ENCODE results near the gene PCK2.

DNA sequence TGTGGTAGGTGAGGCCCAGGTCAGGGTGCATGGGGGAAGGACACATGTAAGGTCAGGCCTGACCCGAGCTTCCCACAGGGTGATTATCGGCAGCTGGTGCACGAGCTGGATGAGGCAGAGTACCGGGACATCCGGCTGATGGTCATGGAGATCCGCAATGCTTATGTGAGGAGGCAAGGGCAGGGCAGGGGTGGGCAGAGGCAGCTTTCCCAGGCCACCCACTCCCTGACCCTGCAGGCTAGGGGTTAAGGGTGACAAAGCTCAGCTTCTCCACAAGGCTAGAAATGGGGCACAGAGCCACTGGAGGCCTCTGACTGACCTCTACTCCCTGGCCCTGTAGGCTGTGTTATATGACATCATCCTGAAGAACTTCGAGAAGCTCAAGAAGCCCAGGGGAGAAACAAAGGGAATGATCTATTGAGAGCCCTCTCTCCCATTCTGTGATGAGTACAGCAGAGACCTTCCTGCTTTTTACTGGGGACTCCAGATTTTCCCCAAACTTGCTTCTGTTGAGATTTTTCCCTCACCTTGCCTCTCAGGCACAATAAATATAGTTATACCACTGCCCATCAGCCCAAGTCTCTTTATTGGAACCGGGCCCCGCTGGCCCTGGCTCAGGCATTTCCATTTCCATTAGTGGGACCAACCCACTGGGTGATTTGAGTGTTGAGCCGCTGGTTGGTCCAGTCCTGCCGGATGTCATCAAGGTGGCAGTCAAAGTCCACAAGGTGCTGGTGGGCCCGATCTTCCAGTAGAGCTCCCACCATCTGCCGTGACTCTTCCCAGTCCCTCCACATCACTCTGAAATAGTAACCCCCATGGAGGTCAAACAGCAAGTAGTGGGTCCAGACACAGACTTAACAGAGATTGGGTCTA lies 44.5 kb downstream of the PCK2 start:
- TF ChIP-seq BHLHE40 (IDR thresholded peaks at IDR 0.05; ENCODE audit: borderline replicate concordance) (no peak), L3MBTL2 (conservative IDR thresholded peaks at IDR 0.05) (no peak)
